ENCODE results near the gene LRRFIP1.
A peak's percentile ranks its signal among the peaks of the same experiment; 100 is the strongest.
"Not testable (repeated sequence)": the region's sequence is repeated elsewhere in the genome, so short reads cannot be mapped to it uniquely, and the experiment has no call there.

LRRFIP1 gene

DNA sequence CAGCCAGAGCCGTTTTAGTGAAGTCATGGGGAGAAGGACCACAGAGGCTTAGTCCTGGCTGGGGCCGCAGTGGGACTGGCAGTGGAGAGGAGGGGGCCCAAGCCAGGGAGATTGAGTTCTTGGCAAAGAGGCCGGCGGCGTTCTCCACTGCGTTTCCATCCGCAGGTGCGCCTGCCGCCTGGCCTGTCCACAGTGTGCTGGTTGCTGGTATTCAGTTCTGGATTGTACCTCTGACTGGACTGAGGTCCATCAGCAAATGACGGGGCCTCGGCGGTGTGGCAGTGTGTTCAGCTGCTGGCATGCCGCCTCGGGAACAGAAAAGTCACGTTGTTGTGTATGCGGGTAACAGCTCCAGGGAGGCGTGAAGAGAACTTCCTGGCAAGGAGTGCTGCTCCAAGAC, 36.8 kb downstream of the LRRFIP1 start:
- TF ChIP-seq, protein P1, sequence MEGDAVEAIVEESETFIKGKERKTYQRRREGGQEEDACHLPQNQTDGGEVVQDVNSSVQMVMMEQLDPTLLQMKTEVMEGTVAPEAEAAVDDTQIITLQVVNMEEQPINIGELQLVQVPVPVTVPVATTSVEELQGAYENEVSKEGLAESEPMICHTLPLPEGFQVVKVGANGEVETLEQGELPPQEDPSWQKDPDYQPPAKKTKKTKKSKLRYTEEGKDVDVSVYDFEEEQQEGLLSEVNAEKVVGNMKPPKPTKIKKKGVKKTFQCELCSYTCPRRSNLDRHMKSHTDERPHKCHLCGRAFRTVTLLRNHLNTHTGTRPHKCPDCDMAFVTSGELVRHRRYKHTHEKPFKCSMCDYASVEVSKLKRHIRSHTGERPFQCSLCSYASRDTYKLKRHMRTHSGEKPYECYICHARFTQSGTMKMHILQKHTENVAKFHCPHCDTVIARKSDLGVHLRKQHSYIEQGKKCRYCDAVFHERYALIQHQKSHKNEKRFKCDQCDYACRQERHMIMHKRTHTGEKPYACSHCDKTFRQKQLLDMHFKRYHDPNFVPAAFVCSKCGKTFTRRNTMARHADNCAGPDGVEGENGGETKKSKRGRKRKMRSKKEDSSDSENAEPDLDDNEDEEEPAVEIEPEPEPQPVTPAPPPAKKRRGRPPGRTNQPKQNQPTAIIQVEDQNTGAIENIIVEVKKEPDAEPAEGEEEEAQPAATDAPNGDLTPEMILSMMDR (conservative IDR thresholded peaks at IDR 0.05; ENCODE audit: low read depth, low read length), result no peak
- H3K4me3 ChIP-seq (ENCODE audit: low read length), result no peak overlapping the region

DNA sequence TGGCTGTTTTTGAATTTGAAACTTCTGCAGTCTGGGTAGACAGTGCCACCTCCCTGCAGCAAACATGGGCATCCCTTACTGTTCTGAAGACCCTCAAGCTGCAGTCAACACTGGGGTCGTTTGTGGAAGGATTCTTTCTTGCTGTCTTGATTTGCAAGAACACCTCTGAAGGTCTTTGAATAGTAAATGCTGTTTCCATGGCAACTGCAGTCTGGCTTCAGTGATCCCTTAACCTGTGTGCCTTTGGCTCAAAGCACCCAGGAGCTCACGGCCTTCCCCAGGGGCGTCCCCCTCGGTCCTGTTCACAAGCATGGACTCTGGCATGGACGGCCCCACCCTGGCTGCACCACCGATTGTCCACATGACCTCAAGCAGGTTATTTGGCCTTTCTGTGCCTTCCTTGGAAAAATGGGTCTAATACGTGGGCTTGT, 38.3 kb downstream of the LRRFIP1 start:
- no peak for DNase-seq (ENCODE audit: low read depth)
- TF ChIP-seq, protein P1 (conservative IDR thresholded peaks at IDR 0.05; ENCODE audit: low read depth, low read length), result peak; percentile 4

More for the DNA sequence above, 36.8 kb downstream of the LRRFIP1 start:
- no peak for DNase-seq (ENCODE audit: low read depth)

DNA sequence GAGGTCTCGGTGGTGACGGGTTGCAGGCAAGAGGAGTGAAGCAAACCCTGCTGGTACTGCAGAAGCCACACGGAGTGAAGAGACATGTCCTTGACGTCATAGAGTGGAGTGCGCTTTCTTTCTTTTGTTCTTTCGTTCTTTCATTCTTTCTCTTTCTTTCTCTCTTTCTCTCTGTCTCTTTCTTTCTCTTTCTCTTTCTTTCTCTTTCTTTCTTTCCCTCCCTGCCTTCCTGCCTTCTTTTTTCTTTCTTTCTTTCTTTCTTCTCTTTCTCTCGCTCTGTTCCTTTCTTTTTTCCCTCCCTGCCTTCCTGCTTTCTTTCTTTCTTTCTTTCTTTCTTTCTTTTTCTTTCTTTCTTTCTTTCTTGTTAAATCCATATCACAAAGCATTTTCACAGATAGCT, 39.2 kb downstream of the LRRFIP1 start:
- TF ChIP-seq, protein P1 (conservative IDR thresholded peaks at IDR 0.05; ENCODE audit: low read depth, low read length), result no peak
- DNase-seq (ENCODE audit: low read depth), result no peak
- H3K4me3 ChIP-seq (ENCODE audit: low read length), result no peak overlapping the region

More for the DNA sequence above, 38.3 kb downstream of the LRRFIP1 start:
- H3K4me3 ChIP-seq (ENCODE audit: low read length), result no peak overlapping the region

- not testable (repeated sequence) for H3K4me3 ChIP-seq (ENCODE audit: low read length); DNase-seq (ENCODE audit: low read depth)
Measured at GRCh38 chr2:237667050-237667576, 39.7 kb downstream of the LRRFIP1 start.

- TF ChIP-seq, protein P1 (conservative IDR thresholded peaks at IDR 0.05; ENCODE audit: low read depth, low read length), result no peak
- no peak for DNase-seq (ENCODE audit: low read depth)
Measured at GRCh38 chr2:237667893-237668292, 40.5 kb downstream of the LRRFIP1 start.

DNA sequence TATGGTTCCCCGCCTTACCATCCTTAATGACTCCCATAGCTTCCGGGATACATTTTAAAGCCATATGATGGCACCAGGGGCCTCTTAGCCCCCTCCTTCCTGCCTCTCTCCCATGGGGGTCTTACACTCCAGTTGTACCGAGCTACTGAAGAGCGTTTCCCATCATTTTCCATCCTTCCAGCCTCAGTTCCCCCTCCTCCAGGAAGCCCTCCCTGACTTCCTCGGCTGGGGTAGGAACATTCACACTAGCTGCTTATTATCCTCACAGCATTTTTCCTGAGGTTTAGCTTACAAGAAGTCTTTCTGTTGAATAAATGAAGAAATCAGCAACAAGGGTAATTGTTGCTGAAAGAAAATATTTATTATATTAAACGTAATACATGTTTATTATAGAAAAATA, 41.1 kb downstream of the LRRFIP1 start:
- no peak overlapping the region for H3K4me3 ChIP-seq (ENCODE audit: low read length)
- DNase-seq (ENCODE audit: low read depth), result no peak
- TF ChIP-seq, protein P1 (conservative IDR thresholded peaks at IDR 0.05; ENCODE audit: low read depth, low read length), result no peak

More at GRCh38 chr2:237667893-237668292, 40.5 kb downstream of the LRRFIP1 start:
- no peak overlapping the region for H3K4me3 ChIP-seq (ENCODE audit: low read length)

GRCh38 chr2:237669283-237669627, 41.9 kb downstream of the LRRFIP1 start:
- H3K4me3 ChIP-seq (ENCODE audit: low read length), result no peak overlapping the region
- TF ChIP-seq, protein P1 (conservative IDR thresholded peaks at IDR 0.05; ENCODE audit: low read depth, low read length), result no peak
- DNase-seq (ENCODE audit: low read depth), result no peak
